GM08714 (cell line): ENCODE results near the gene PLTP.
"Not testable (repeated sequence)": the region's sequence is repeated elsewhere in the genome, so short reads cannot be mapped to it uniquely, and the experiment has no call there.

ENCODE experiments used
- H3K4me3 ChIP-seq: fragments of 200-500 bp; sonication (Bioruptor generic); 2 replicates; pipeline ENCODE4 v1.5.1; 2014; ENCODE audit warnings: mild to moderate bottlenecking, low read length, inconsistent platforms
- ZNF274 ChIP-seq: IDR thresholded peaks from 2 replicates; pipeline ENCODE4 v1.6.1; 2012; ENCODE audit warnings: mild to moderate bottlenecking, low read depth, low read length

Gene PLTP

DNA sequence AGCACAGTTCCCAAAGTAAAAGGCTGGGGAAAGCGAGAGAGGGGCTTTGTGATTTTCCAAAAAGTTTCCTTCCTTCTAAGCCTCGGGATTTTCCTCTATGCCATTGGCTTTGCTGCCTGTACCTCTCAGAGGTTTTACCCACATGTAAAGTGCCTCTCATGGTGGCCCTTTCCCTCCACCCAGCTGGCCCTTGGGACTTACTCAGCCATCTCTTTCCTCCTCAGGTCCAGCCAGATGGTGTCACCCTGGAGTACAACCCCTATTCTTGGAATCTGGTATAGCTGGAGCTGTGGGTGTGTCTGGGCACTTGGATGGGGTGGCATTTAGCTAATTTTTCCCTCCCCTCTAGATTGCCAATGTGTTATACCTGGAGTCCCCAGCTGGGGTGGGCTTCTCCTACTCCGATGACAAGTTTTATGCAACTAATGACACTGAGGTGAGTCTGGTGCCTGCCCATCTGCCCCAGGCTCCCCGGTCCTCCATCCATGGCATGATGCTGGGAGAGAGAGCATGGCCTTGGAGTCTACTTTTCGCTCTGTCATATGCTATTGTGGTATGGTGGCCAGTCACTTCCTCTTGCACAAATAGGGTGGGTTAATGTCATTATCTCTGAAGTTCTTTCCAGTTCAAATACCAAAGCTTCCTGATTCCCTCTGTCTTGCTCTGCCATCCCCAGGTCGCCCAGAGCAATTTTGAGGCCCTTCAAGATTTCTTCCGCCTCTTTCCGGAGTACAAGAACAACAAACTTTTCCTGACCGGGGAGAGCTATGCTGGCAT, 19.7 kb downstream of the PLTP start:
- TF ChIP-seq ZNF274: no peak
- peak overlapping the region; percentile 76; the same call in 1 of the 2 replicates for H3K4me3 ChIP-seq

DNA sequence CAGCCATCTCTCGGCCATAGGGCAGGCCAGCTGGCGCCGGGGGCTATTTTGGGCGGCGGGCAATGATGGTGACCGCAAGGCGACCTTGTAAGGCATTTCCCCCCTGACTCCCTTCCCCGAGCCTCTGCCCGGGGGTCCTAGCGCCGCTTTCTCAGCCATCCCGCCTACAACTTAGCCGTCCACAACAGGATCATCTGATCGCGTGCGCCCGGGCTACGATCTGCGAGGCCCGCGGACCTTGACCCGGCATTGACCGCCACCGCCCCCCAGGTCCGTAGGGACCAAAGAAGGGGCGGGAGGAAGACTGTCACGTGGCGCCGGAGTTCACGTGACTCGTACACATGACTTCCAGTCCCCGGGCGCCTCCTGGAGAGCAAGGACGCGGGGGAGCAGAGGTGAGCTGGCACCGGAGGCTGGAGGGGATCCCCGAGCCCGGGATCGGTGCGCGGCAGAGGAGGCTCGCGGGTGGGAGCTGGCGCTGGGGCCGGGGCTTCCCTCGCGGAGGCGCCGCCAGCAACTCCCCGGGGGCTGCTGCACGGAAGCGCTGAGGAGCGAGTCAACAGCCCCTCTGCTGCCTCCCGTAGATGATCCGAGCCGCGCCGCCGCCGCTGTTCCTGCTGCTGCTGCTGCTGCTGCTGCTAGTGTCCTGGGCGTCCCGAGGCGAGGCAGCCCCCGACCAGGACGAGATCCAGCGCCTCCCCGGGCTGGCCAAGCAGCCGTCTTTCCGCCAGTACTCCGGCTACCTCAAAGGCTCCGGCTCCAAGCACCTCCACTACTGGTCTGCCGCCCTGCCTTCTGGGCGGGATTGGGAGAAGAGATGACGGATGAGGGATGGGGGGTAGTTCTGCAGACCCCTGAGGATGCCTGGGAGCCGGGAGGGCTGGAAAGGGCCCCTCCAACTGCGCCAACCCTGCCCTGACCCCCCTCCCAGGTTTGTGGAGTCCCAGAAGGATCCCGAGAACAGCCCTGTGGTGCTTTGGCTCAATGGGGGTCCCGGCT, 20.7 kb downstream of the PLTP start, which contains the start of the genes CTSA and NEURL2:
Gene CTSA, plus strand, starts transcription at position 351 of the 999 bp plus-strand sequence. Its CDS starts 234 bp downstream, at position 585.
Gene NEURL2, minus strand, starts transcription at position 224 of the 999 bp plus-strand sequence. Its CDS starts 217 bp downstream, at position 7.
- TF ChIP-seq ZNF274: no peak
- peak within 1 kb of the TSS; percentile 76; the same call in 1 of the 2 replicates for H3K4me3 ChIP-seq

DNA sequence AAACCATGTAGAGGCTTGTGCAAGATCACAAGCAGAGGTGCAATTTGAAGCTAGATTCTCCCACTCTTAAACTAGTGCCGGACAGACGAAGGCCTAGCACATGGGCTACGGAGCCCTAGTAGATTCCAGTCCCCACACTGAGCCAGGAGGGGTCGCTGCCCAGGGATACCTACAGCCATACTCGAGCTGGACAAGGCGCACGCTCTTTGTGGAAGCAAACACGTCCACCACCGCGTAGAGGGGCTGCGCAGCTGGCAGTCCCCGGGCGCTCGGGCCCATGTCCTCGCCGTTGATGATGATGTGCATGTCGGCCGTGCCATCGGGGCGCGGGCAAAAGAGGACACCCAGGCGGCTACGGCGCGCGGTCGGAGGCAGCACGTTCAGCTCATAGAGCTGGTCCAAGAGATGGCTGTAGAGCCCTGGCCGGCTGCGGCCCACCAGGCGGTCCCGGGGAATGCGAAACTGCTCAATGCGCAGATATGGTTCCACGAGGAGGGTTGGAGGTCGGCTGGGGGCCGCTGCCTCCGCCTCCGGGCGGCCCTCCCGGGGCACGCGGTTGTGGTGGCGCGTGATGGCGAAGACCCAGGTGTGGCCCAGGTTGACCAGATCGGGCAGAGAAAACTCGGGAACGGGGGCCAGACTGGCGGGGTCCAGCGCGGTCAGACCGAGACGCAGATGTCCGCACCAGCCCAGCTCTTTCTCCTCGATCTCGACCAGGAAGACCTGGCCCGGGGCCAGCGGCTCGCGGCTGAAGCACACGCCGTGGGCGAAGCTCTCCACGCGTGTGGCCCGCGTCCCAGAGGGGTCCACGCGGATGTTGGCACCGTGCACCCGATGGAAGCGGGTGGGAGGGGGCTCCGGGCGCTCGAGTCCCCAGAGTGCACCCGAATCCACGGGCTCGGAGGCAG, 21.6 kb downstream of the PLTP start:
- no peak for TF ChIP-seq ZNF274
- H3K4me3 ChIP-seq: peak overlapping the region; percentile 76; the same call in 1 of the 2 replicates

DNA sequence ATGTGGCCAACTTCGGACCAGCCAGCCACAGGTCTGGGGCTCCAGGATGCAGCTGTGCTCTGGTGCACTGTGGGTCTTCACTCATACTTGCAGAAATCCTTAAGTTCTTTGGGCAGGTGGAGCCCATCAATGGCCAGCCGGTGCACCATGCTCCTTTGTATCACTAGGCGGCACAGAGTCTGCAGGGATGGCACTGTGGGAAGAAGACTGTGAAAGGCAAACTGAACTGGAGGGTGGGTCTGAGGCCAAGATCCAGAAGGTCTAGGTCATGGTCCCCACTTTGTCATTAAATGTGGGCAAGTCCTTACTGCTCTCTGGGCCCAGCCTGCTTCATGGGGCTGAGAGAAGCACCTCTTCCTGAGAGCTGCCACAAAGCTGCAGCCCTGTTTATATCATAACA, 23.3 kb downstream of the PLTP start:
- TF ChIP-seq ZNF274: no peak
- no peak overlapping the region for H3K4me3 ChIP-seq

DNA sequence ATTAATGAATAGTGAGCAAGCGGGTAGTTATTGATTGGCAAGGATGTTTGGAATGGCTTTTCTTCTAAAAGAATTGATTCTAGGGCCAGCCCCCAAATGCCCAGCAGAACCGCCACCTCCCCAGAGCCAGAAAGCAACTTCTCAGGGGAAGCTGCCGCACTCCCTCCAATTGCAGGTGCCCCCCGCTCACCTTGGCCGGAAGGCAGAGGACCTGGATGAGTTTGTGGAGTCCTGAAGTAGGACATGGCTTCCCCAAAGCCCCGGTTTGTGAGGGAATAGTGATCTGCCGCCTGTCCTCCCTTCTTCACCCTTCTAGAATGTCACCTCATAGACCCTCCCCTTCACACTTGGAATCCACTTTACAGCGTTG, 24.6 kb downstream of the PLTP start, which contains the start of gene SPATA25:
Gene SPATA25, minus strand, starts transcription at position 277 of the 370 bp plus-strand sequence. Its CDS starts 32 bp downstream, at position 245.
- no peak for TF ChIP-seq ZNF274
- no peak within 1 kb of the TSS for H3K4me3 ChIP-seq

DNA sequence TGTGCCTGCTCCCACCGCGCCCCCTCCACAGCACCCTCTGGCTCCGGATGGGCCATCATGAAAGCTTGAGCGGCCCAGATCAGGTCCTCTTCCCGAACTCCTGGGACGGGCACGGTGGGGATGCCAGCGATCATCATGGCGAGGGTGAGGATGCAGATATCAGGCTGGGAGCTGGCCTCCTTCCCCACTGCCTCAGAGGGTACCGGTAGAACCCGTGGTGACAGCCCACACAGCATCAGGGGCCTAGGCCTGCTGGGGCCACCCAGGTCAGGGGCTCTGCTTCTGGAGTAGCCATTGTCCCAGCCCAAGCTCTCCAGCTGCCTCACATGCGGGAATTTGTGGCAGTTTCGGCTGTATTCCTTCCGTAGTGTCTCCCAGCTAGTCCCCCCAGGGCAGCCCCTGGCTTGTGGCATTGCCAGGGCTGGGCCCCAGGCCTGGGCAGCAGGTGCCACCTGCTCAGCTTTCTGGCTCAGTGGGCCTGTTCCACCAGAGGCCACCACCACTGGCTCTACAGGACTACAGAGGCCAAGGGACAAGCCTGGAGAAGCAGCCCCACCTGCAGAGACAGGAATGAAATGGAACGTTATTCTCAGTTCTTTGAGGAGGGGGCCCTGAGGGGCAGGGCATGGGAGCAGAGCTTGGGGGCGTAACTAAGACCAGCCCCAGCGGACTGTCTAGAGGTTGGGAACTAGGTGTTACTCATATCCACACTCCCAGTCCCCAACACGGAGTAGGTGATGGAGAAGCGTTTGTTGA, 25.2 kb downstream of the PLTP start:
- no peak overlapping the region for H3K4me3 ChIP-seq
- TF ChIP-seq ZNF274: no peak

DNA sequence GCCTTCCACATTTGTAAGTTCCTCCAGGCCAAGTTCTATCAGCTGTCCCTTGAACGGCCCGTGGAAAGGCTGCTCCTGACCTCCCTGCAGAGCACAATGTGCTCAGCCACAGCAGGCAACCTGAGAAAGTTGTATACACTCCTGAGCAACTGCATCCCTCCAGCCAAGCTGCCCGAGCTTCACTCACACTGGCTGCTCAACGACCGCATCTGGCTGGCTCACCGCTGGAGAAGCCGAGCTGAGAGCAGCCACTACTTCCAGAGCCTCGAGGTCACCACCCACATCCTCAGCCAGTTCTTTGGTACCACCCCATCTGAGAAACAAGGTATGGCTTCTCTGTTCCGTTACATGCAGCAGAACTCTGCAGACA, 28.9 kb downstream of the PLTP start:
- H3K4me3 ChIP-seq: no peak overlapping the region
- TF ChIP-seq ZNF274: no peak

DNA sequence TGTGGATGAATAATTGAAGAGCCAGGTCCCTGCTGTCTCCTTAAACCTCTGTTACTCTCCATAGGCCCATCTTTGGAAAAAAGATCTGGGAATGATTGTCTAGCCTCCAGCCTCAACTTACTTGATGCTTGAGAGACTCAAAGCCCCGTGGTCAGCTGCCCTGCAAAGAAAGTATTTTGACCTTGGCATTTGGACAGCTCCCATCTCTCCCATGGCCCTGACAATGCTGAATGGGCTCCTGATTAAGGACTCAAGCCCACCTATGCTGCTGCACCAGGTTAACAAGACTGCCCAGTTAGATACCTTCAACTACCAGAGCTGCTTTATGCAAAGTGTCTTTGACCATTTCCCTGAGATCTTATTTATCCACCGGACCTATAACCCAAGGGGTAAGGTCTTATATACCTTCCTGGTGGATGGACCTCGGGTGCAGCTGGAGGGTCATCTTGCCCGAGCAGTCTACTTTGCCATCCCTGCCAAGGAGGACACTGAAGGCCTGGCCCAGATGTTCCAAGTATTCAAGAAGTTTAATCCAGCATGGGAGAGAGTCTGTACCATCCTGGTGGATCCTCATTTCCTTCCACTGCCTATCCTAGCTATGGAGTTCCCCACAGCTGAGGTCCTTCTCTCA, 29.4 kb downstream of the PLTP start:
- TF ChIP-seq ZNF274: no peak
- H3K4me3 ChIP-seq: no peak overlapping the region

DNA sequence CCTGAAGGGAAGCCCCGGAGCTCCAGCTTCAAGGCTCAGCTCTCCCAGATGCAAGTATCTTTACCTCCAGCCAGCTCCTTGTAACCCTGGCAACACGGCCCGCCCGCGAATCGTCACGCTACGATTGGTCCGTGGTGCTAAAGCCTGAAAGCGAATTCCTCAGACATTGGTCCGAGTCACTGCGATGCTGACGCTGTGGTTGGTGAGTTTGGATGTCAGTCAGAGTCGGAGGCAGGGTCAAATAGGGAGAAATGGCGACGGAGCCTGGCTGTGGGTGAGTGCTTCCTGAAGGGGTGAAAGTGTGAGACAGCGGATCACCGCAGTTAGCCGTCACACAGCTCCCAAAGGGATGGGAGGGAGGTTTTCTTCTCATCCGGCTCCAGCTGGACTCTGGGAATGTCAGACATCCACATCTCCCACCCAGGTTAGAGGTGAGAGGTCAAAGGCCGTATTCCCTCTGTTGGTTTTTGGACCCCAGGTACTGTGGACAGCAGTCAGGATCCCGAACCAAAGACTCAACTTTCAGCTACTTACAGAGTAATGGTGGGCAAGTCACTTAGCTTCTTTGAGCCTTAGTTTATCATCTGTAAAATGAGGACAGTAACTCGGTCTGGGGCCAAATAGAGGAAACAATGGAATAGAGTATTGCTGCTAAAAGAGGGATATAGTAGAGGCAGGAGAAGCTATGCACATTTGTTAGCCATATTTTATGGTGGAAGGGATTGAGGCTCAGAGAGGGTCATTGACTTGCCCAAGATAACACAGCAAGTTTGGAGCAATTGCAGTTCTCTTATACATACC, 30.8 kb downstream of the PLTP start, which contains the start of gene ZSWIM1:
Gene ZSWIM1, plus strand, starts transcription at position 240 of the 801 bp plus-strand sequence. CDS start 1,366 bp downstream, outside the sequence.
- peak within 1 kb of the TSS; percentile 95 for H3K4me3 ChIP-seq
- TF ChIP-seq ZNF274: no peak

DNA sequence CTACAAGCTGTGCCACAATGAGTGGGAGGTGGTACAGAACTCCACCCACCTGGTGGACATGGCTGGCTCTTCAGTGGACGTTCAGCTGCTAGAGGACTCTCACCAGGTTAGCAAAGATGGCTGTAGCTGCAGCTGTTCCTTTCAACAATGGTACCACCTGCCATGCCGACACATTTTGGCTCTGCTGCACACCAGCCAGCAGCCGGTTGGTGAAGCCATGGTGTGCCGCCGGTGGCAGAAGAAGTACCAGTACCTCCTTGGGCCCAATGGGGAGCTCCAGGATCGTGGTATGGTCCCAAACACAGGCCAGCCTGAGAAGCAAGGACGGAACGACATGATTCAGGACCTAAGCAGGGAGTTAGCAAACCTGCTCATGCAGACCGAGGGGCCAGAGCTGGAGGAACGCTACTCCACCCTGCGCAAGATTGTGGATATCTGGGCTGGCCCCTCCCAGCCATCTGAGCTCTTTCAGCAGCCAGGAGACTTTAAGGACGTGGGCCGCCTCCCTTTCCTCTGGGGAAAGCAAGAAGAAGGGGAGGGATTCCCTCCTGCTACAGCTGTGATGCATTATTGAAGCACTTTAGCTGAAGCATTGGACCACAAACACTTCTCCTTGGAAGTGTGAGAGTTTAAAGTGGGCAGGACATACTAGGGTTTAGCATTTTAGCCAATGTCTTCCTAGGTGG, 33.7 kb downstream of the PLTP start:
- H3K4me3 ChIP-seq: no peak overlapping the region
- TF ChIP-seq ZNF274: no peak

DNA sequence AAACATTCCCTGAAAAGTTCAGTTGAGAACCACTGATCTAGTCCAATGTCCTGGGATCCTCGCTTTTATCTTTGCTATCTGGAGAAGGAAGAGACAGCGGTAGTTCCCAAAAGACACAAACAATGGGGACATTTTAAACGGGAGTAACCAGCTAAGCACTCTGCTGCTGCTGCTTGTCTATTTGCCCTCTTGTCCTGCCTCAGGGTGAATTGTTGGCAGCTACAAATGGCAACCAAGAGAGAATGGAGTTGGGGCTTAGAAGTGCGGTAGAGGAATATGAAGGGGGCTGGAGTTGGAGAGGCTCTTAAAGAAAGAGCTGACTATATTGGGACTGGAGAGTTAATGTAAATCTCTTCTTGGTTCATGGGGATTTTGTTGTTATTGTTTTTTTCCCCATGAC, 37.4 kb downstream of the PLTP start:
- TF ChIP-seq ZNF274: no peak
- no peak overlapping the region for H3K4me3 ChIP-seq

DNA sequence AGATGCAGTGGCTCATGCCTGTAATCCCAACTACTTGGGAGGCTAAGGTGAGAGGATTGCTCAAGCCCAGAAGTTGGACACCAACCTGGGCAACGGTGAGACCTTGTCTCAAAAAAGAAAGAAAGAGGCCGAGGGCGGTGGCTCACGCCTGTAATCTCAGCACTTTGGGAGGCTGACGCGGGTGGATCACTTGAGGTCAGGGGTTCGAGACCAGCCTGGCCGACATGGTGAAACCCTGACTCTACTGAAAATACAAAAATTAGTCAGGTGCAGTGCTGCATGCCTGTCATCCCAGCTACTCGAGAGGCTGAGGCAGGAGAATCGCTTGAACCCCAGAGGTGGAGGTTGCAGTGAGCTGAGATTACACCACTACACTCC, 37.9 kb downstream of the PLTP start:
- not testable (repeated sequence) for H3K4me3 ChIP-seq
